Endothelial cell of umbilical vein (primary cell): ENCODE data around the gene ARHGAP45. TPM values are rescaled to one million over a fixed set of nuclear protein-coding genes. Genes with fewer than 3 reads are reported as not detected.

Source experiments
- BruUV-seq: library from RNA; stranded (reverse); fragments of 400-500 nt; replicated peaks from 2 replicates; lab custom pipeline; 2021; lab: Mats Ljungman, UMichigan
- CTCF ChIA-PET: fragments of 300-600, 350-600 bp; sonication (Branson Sonifier 250); formaldehyde crosslinking; loops from one replicate; lab custom pipeline; 2021; ENCODE audit warnings: antibody characterized with exemption, inconsistent platforms; lab: Charles Lee
- POLR2A ChIA-PET: fragments of 300-600, 350-600 bp; sonication (Branson Sonifier 250); formaldehyde crosslinking; loops from one replicate; lab custom pipeline; 2021; ENCODE audit warnings: antibody characterized with exemption, inconsistent platforms; lab: Charles Lee
- DNase-seq: peaks from one replicate; pipeline ENCODE4 v3.0.0-alpha.2; 2011; ENCODE audit warnings: low read depth, low spot score
- FAIRE-seq: peaks from 2 replicates; lab custom pipeline; 2011; peaks lifted over from hg19 to GRCh38; lab: Jason Lieb, UNC
- H2AFZ ChIP-seq: 2 replicates; pipeline ENCODE4 v1.6.0; 2012; ENCODE audit warnings: low read depth, low read length, control low read depth, inconsistent platforms
- H3K27ac ChIP-seq: 2 replicates; pipeline ENCODE4 v1.5.1; 2011; ENCODE audit warnings: low read depth, mild to moderate bottlenecking, control low read depth, low read length, moderate library complexity; ENCODE audit not compliant: insufficient read depth
- H3K27me3 ChIP-seq, 2 experiments: 2 replicates each; pipeline versions ENCODE4 v1.6.0 to v1.6.1; 2011; ENCODE audit warnings: low read length in 2 of 2, mixed read lengths in 1 of 2; ENCODE audit not compliant: control insufficient read depth in 2 of 2, insufficient read depth in 2 of 2
- H3K36me3 ChIP-seq, 2 experiments: 2 replicates in 1 of 2; 3 replicates in 1 of 2; pipeline ENCODE4 v1.5.1; 2011; ENCODE audit warnings: low read length in 2 of 2, mild to moderate bottlenecking in 1 of 2, moderate library complexity in 1 of 2; ENCODE audit not compliant: control insufficient read depth in 2 of 2, insufficient read depth in 2 of 2; ENCODE audit errors: extremely low read depth in 1 of 2
- H3K4me1 ChIP-seq: 3 replicates; pipeline ENCODE4 v1.5.1; 2011; ENCODE audit warnings: mild to moderate bottlenecking, low read length; ENCODE audit not compliant: control insufficient read depth, insufficient read depth; ENCODE audit errors: extremely low read depth
- H3K4me2 ChIP-seq: 2 replicates; pipeline ENCODE4 v1.6.1; 2011; ENCODE audit warnings: low read length, control low read depth, mixed read lengths; ENCODE audit not compliant: insufficient read depth
- H3K4me3 ChIP-seq, 3 experiments: fragments of 200-600 bp in 1 of 3; sonication (generic), shearing (Covaris generic) in 1 of 3; replicated peaks in 1 of 3; 2 replicates each; pipeline ENCODE4 v1.5.1; 2011 to 2016; ENCODE audit warnings: control low read depth in 3 of 3, low read length in 3 of 3, mild to moderate bottlenecking in 2 of 3, inconsistent platforms in 1 of 3, low read depth in 1 of 3, moderate library complexity in 1 of 3; ENCODE audit not compliant: insufficient read depth in 1 of 3
- H3K79me2 ChIP-seq: 2 replicates; pipeline ENCODE4 v1.6.0; 2012; ENCODE audit warnings: low read length, inconsistent platforms; ENCODE audit not compliant: control insufficient read depth, insufficient read depth
- H3K9ac ChIP-seq: replicated peaks from 2 replicates; pipeline ENCODE3; 2011; ENCODE audit warnings: low read length, control low read depth; ENCODE audit not compliant: insufficient read depth; ENCODE audit errors: extremely low read depth
- H3K9me1 ChIP-seq: replicated peaks from 3 replicates; pipeline ENCODE4 v1.6.0; 2011; ENCODE audit warnings: mild to moderate bottlenecking, low read length; ENCODE audit not compliant: control insufficient read depth, insufficient read depth; ENCODE audit errors: extremely low read depth
- H3K9me3 ChIP-seq: replicated peaks from 2 replicates; pipeline ENCODE4 v1.5.1; 2012; ENCODE audit warnings: low read length, inconsistent platforms; ENCODE audit not compliant: control insufficient read depth, insufficient read depth
- H4K20me1 ChIP-seq: replicated peaks from 2 replicates; pipeline ENCODE3; 2011; ENCODE audit warnings: mild to moderate bottlenecking, low read length; ENCODE audit not compliant: control insufficient read depth, insufficient read depth; ENCODE audit errors: extremely low read depth
- EZH2 ChIP-seq: IDR thresholded peaks from 2 replicates; pipeline ENCODE4 v1.6.1; 2012; ENCODE audit warnings: borderline replicate concordance, low read depth, mild to moderate bottlenecking, moderate library complexity, low read length, inconsistent platforms; ENCODE audit not compliant: severe bottlenecking
- FOS ChIP-seq: IDR thresholded peaks from 2 replicates; pipeline ENCODE4 v1.6.1; 2011; ENCODE audit warnings: mild to moderate bottlenecking, low read length, moderate library complexity, borderline replicate concordance; ENCODE audit not compliant: insufficient read depth
- GATA2 ChIP-seq: IDR thresholded peaks from 2 replicates; pipeline ENCODE4 v1.7.0; 2011; ENCODE audit warnings: low read depth, mild to moderate bottlenecking, moderate library complexity, mixed read lengths, low read length; ENCODE audit not compliant: insufficient read length, insufficient read depth
- JUN ChIP-seq: IDR thresholded peaks from 2 replicates; pipeline ENCODE4 v1.6.1; 2011; ENCODE audit warnings: borderline replicate concordance, low read depth; ENCODE audit not compliant: insufficient read length, insufficient read depth
- MYC ChIP-seq: IDR thresholded peaks from one replicate; pipeline ENCODE4 v1.6.1; 2011; ENCODE audit warnings: mild to moderate bottlenecking, low read depth, low read length
- POLR2A ChIP-seq: IDR thresholded peaks from 2 replicates; pipeline ENCODE4 v1.6.1; 2012; ENCODE audit warnings: low read depth, mild to moderate bottlenecking, control low read depth, low read length
- POLR2AphosphoS5 ChIP-seq: IDR thresholded peaks from 2 replicates; pipeline ENCODE4 v1.6.1; 2012; ENCODE audit warnings: low read depth, mild to moderate bottlenecking, control low read depth, low read length, moderate library complexity; ENCODE audit not compliant: insufficient read depth
- dilution Hi-C: fragments of 300-500 bp; cut with MboI; formaldehyde crosslinking; loops from one replicate; pipeline ENCODE4 v1.15.0; 2019; ENCODE audit warnings: low sequenced_read_pairs; ENCODE audit not compliant: extremely low pct_ligation_motif_present
- intact Hi-C: fragments of 100-400 bp; cut with micrococcal nuclease; formaldehyde crosslinking; loops from one replicate; pipeline ENCODE4 v1.10.0; 2022
- polyA plus RNA-seq, 4 experiments: library from polyadenylated mRNA; depleted of rRNA in 3 of 4; stranded (reverse) in 3 of 4; unstranded in 1 of 4; fragments of >200 nt; gene quantifications; 2 replicates each; pipeline versions ENCODE4 v1.2.1 to v1.2.3, GENCODE V29; 2011 to 2012; ENCODE audit warnings: missing spikeins in 1 of 4
- total RNA-seq: library from RNA; stranded (reverse); gene quantifications from 2 replicates; pipeline ENCODE4 v1.2.3, GENCODE V29; 2021
- TF ChIP-seq, protein P1 (sequence below), 2 donors: IDR thresholded peaks; 1 replicate in 1 of 2; 2 replicates in 1 of 2; pipeline ENCODE4 v1.5.1; 2011; ENCODE audit warnings: low read length in 2 of 2, mild to moderate bottlenecking in 2 of 2, moderate library complexity in 2 of 2, control low read depth in 1 of 2, inconsistent platforms in 1 of 2, low read depth in 1 of 2; ENCODE audit not compliant: insufficient read depth in 1 of 2; ENCODE audit errors: extremely low read depth in 1 of 2
- TF ChIP-seq, protein P2 (sequence below): IDR thresholded peaks from 2 replicates; pipeline ENCODE4 v1.6.1; 2011; ENCODE audit not compliant: insufficient read depth, insufficient read length

The ARHGAP45 gene
- total and polyA plus RNA-seq, 2 donors (not counting 3 experiments of a cell fraction or from before 2014, with no cell fraction given), result 7.5 to 10.4 TPM

DNA sequence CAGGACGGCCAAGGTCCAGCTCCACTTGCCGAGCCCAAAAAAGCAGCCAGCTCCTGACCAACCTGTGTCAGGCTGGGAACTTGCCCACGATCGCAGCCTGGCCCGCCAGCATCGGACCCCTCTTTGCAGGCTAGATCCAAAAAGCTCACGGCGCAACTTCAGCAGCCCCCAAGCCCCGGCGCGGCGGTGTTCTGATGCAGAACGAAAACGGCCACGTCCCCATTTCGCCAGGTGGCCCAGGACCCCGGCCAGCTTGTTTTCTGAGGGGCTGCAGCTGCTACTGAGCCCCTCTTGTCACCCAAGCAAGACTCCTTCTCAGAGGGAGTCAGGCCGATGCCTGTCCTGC is 47.4 kb upstream of the ARHGAP45 start:
- Histone ChIP-seq H3K27me3 (no peaks in the 10 kb centered on the region), H3K9ac (peak overlapping the region; percentile 93), H3K4me1 (peaks cover 40% of the 10 kb centered on the region), H3K9me1 (no peaks in the 10 kb centered on the region), H3K36me3 (peaks cover 0 to 3% of the 10 kb centered on the region in 2 experiments), H3K4me3 (peak overlapping the region; percentile 80 to 90 (median 88)), H2AFZ (no peak overlapping the region), H4K20me1 (no peaks in the 10 kb centered on the region), H3K79me2 (peaks cover 63% of the 10 kb centered on the region), H3K27ac (no peak overlapping the region), H3K4me2 (peak overlapping the region; percentile 86), H3K9me3 (no peaks in the 10 kb centered on the region)
- BruUV-seq, result no TSS peak
- ChIA-PET POLR2A (no interaction called here), CTCF (interaction anchor here (0.6 kb wide), 1 partner anchor 85 kb away, joined by 3 read pairs; no protein-coding TSS in a partner anchor)
- intact Hi-C loops, result no loop called here
- FAIRE-seq (no peak), DNase-seq (no peak)
- dilution Hi-C loops, result no loop called here
- TF ChIP-seq GATA2, result no peak
- no peak for TF ChIP-seq MYC
- no peak for TF ChIP-seq POLR2AphosphoS5
- TF ChIP-seq, protein P1, sequence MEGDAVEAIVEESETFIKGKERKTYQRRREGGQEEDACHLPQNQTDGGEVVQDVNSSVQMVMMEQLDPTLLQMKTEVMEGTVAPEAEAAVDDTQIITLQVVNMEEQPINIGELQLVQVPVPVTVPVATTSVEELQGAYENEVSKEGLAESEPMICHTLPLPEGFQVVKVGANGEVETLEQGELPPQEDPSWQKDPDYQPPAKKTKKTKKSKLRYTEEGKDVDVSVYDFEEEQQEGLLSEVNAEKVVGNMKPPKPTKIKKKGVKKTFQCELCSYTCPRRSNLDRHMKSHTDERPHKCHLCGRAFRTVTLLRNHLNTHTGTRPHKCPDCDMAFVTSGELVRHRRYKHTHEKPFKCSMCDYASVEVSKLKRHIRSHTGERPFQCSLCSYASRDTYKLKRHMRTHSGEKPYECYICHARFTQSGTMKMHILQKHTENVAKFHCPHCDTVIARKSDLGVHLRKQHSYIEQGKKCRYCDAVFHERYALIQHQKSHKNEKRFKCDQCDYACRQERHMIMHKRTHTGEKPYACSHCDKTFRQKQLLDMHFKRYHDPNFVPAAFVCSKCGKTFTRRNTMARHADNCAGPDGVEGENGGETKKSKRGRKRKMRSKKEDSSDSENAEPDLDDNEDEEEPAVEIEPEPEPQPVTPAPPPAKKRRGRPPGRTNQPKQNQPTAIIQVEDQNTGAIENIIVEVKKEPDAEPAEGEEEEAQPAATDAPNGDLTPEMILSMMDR (IDR thresholded peaks at IDR 0.05; ENCODE audit: extremely low read depth in 1 of 2, insufficient read depth in 1 of 2, low read depth in 1 of 2, low read length in 2 of 2), result no peak
- TF ChIP-seq JUN, result no peak
- TF ChIP-seq FOS, result no peak
- TF ChIP-seq EZH2, result no peak
- TF ChIP-seq, protein P2, sequence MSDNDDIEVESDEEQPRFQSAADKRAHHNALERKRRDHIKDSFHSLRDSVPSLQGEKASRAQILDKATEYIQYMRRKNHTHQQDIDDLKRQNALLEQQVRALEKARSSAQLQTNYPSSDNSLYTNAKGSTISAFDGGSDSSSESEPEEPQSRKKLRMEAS, result no peak
- no peak for TF ChIP-seq POLR2A
